HepG2 (cell line): ENCODE measurements around the gene GRK4. TPM values are rescaled to one million over a fixed set of nuclear protein-coding genes. Genes with fewer than 3 reads are reported as not detected.

Experiments
- ADNP ChIP-seq: sonication (generic); formaldehyde crosslinking; IDR thresholded peaks from 2 replicates; pipeline ENCODE4 v1.4.0; 2020; ENCODE audit warnings: missing genetic modification reagents
- HNRNPK ChIP-seq: fragments of 200-400 bp; formaldehyde crosslinking; IDR thresholded peaks from 2 replicates; pipeline ENCODE4 v1.6.1; 2018; ENCODE audit warnings: low read length, low read depth, moderate library complexity, mild to moderate bottlenecking; ENCODE audit not compliant: poor library complexity, severe bottlenecking
- PHF20 ChIP-seq: sonication (generic); formaldehyde crosslinking; IDR thresholded peaks from 2 replicates; pipeline ENCODE4 v1.5.0; 2020; ENCODE audit warnings: mild to moderate bottlenecking, missing genetic modification reagents
- POGZ ChIP-seq: sonication (generic); formaldehyde crosslinking; IDR thresholded peaks from 2 replicates; pipeline ENCODE4 v1.4.0; 2020; ENCODE audit warnings: mild to moderate bottlenecking, missing genetic modification reagents
- RNF219 ChIP-seq: sonication (generic); formaldehyde crosslinking; IDR thresholded peaks from 2 replicates; pipeline ENCODE4 v1.5.0; 2020; ENCODE audit warnings: mild to moderate bottlenecking, missing genetic modification reagents
- SETDB1 ChIP-seq: sonication (generic); formaldehyde crosslinking; IDR thresholded peaks from 2 replicates; pipeline ENCODE4 v1.5.1; 2020; ENCODE audit warnings: missing genetic modification reagents, mild to moderate bottlenecking, borderline replicate concordance
- SP5 ChIP-seq: IDR thresholded peaks from 2 replicates; pipeline ENCODE4 v1.6.1; 2016; ENCODE audit warnings: low read depth, borderline replicate concordance
- UBTF ChIP-seq: sonication (generic); formaldehyde crosslinking; IDR thresholded peaks from 2 replicates; pipeline ENCODE4 v1.4.0; 2020; ENCODE audit warnings: mild to moderate bottlenecking, missing genetic modification reagents
- ZBTB33 ChIP-seq: sonication (generic); formaldehyde crosslinking; IDR thresholded peaks from 2 replicates; pipeline ENCODE4 v1.4.0; 2020; ENCODE audit warnings: missing genetic modification reagents
- ZFY ChIP-seq: sonication (generic); formaldehyde crosslinking; IDR thresholded peaks from 2 replicates; pipeline ENCODE4 v1.4.0; 2020; ENCODE audit warnings: missing genetic modification reagents
- ZHX2 ChIP-seq, 2 experiments: sonication (generic) in 1 of 2; formaldehyde crosslinking in 1 of 2; IDR thresholded peaks; 2 replicates each; pipeline versions ENCODE4 v1.6.1 to v1.9.0; 2014 to 2022; ENCODE audit warnings: antibody characterized with exemption in 1 of 2, borderline replicate concordance in 1 of 2, inconsistent platforms in 1 of 2, low read depth in 1 of 2, missing genetic modification reagents in 1 of 2
- ZNF3 ChIP-seq: IDR thresholded peaks from 2 replicates; pipeline ENCODE4 v1.7.0; 2017; ENCODE audit warnings: inconsistent platforms
- ZNF431 ChIP-seq: sonication (generic); formaldehyde crosslinking; IDR thresholded peaks from 2 replicates; pipeline ENCODE4 v1.9.0; 2022; ENCODE audit warnings: missing genetic modification reagents, low read depth, mild to moderate bottlenecking, borderline replicate concordance
- ZNF781 ChIP-seq: sonication (generic); formaldehyde crosslinking; IDR thresholded peaks from 2 replicates; pipeline ENCODE4 v1.5.1; 2020; ENCODE audit warnings: borderline replicate concordance, mild to moderate bottlenecking, missing genetic modification reagents; ENCODE audit errors: not compliant biosample characterization
- ZZZ3 ChIP-seq: sonication (generic); formaldehyde crosslinking; IDR thresholded peaks from 2 replicates; pipeline ENCODE4 v1.4.0; 2020; ENCODE audit warnings: missing genetic modification reagents, mild to moderate bottlenecking, borderline replicate concordance
- polyA plus RNA-seq, 8 experiments: library from polyadenylated mRNA; depleted of rRNA in 3 of 8; stranded (reverse) in 7 of 8; unstranded in 1 of 8; fragments of >200 nt; fragmentation: Illumina TruSeq in 4 of 8; extraction: Trizol in 4 of 8; gene quantifications; 2 replicates each; pipeline versions ENCODE4 v1.2.1 to v1.2.3, GENCODE V29; 2011 to 2016; ENCODE audit warnings: low read depth in 4 of 8, missing spikeins in 1 of 8, mixed read lengths in 1 of 8; ENCODE audit not compliant: insufficient read depth in 1 of 8
- total RNA-seq, 5 experiments: library from RNA; depleted of rRNA; stranded (reverse); fragments of >200 nt; fragmentation: Illumina TruSeq; extraction: Trizol; gene quantifications; 2 replicates each; pipeline ENCODE4 v1.2.3, GENCODE V29; 2016; ENCODE audit warnings: low read depth in 1 of 5

GRK4 gene
- total and polyA plus RNA-seq, 2 of the 13 experiments (the other 11 are each of a cell fraction or from before 2014, with no cell fraction given): 1.8 to 2.0 TPM

- TF ChIP-seq ZBTB33 (CRISPR knock-in tag) (peak; percentile 100), ZNF431 (no peak), UBTF (CRISPR knock-in tag) (peak; percentile 27; the same call in 1 of the 2 replicates), SP5 (no peak), ZNF781 (CRISPR knock-in tag) (no peak), POGZ (peak; percentile 65; the same call in 1 of the 2 replicates), ZNF3 (CRISPR knock-in tag) (no peak), HNRNPK (peak; percentile 56), ADNP (peak; percentile 81), SETDB1 (CRISPR knock-in tag) (0 out of 2 replicates have a peak, but pooled peaks have one; percentile 45), RNF219 (CRISPR knock-in tag) (no peak), ZZZ3 (no peak), ZFY (no peak), PHF20 (CRISPR knock-in tag) (peak; percentile 22; the same call in 1 of the 2 replicates), ZHX2 (IDR thresholded peaks at IDR 0.05; ENCODE audit: low read depth) (no peak), ZHX2 (CRISPR knock-in tag; IDR thresholded peaks at IDR 0.05; ENCODE audit: borderline replicate concordance) (no peak)
These were observed 8.8 kb upstream of the GRK4 start (continued) for GRCh38 chr4:2954358-2955185.
